Naive B cell (primary cell): ENCODE measurements around the gene CALML4. TPM values are rescaled to one million over a fixed set of nuclear protein-coding genes. Genes with fewer than 3 reads are reported as not detected.
"Not testable (repeated sequence)": the region's sequence is repeated elsewhere in the genome, so short reads cannot be mapped to it uniquely, and the experiment has no call there.

ENCODE experiments used
- ATAC-seq, 2 donors: fragments of 150-1000 bp; cut with Tn5 transposase; 2 replicates each; pipeline ENCODE4 v1.10.0; 2021; ENCODE audit warnings: low read depth in 2 of 2, mild to moderate bottlenecking in 2 of 2, moderate library complexity in 2 of 2
- DNase-seq: peaks from one replicate; pipeline ENCODE4 v3.0.0; 2022
- H3K27ac Mint-ChIP-seq, 6 donors: one replicate each; pipeline ENCODE4 v1.8.0; 2020 to 2022; ENCODE audit warnings: mild to moderate bottlenecking in 6 of 6, mixed read lengths in 6 of 6, moderate library complexity in 5 of 6, inconsistent platforms in 2 of 6
- H3K27me3 Mint-ChIP-seq, 3 donors: one replicate each; pipeline ENCODE4 v1.8.0; 2021 to 2022; ENCODE audit warnings: mixed read lengths in 3 of 3, mild to moderate bottlenecking in 1 of 3
- H3K36me3 Mint-ChIP-seq, 2 donors: one replicate each; pipeline ENCODE4 v1.8.0; 2020 to 2022; ENCODE audit warnings: mixed read lengths in 2 of 2, inconsistent platforms in 1 of 2, mild to moderate bottlenecking in 1 of 2
- H3K4me1 Mint-ChIP-seq, 3 donors: one replicate each; pipeline ENCODE4 v1.8.0; 2020 to 2022; ENCODE audit warnings: mixed read lengths in 3 of 3, inconsistent platforms in 1 of 3, mild to moderate bottlenecking in 1 of 3, moderate library complexity in 1 of 3
- H3K4me3 Mint-ChIP-seq, 8 donors: one replicate each; pipeline ENCODE4 v1.8.0; 2020 to 2022; ENCODE audit warnings: mild to moderate bottlenecking in 8 of 8, mixed read lengths in 8 of 8, moderate library complexity in 8 of 8, inconsistent platforms in 2 of 8
- H3K9me3 Mint-ChIP-seq, 7 donors: one replicate each; pipeline ENCODE4 v1.8.0; 2020 to 2022; ENCODE audit warnings: mixed read lengths in 7 of 7, mild to moderate bottlenecking in 5 of 7, inconsistent platforms in 2 of 7, moderate library complexity in 1 of 7
- polyA plus RNA-seq, 6 donors: library from polyadenylated mRNA; unstranded; fragments of 300-500 nt; fragmentation: Illumina TruSeq; gene quantifications; one replicate each; pipeline ENCODE4 v1.2.3, GENCODE V29; 2021; ENCODE audit warnings: low read depth in 6 of 6

The CALML4 gene
- polyA plus RNA-seq, 6 donors from 2014 or later = 0.61 TPM; not detected in 5

DNA sequence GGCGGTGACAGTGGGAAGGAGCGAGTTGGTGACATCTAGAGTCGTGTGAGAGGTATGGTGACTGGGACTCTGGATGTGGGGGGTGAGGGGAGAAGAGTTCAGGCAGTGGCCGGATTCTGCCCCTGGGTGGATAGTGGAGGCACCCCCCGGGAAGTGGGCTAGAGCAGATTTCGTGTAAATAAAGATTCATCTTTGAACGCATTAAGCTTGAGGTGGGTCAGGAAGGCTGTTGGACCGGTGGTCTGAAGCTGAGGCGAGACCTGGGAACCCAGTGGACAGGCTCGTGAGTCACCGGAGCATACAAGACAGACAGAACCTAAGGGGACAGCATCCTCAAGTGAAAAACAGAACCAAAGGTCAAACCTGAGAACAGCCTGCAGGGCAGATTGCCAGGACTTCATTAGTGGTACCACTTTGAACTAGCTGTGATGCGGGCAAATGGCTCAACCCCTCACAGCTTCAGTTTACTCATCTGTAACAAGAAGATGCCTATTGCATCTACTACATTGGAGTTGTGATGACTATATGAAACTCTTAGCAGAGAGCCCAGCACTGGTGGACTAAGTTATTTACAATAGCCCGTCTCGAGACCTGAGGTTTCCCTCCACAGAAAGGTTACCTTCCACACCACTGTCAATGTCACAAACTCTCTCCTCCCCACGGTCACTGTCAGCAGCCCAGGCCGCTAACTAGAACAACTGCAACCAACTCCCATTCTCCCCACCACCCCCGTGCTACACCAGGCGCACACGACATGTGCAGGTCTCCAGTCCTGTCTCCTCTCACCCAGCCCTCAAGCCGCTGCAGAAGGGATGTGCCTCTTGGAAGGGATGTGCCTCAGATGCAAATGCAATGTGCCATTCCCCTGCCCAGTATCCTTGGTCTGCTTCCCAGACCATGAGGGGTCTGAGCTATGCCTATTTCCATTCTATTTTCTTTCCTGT lies 25.3 kb upstream of the CALML4 start:
- Mint-ChIP-seq H3K4me3 (peak overlapping the region; percentile 80 to 98 (median 96)), H3K27ac (peak overlapping the region; percentile 84 to 99 (median 98)), H3K36me3 (no peaks in the 10 kb centered on the region), H3K27me3 (peaks cover 0 to 5% (median 0%) of the 10 kb centered on the region in 3 donors), H3K4me1 (peaks cover 27 to 47% (median 43%) of the 10 kb centered on the region in 3 donors), H3K9me3 (no peaks in the 10 kb centered on the region)
- DNase-seq (no peak), ATAC-seq (no peak)

- Mint-ChIP-seq H3K4me1 (peaks cover 36 to 56% (median 52%) of the 10 kb centered on the region in 3 donors), H3K27me3 (peaks cover 0 to 3% (median 0%) of the 10 kb centered on the region in 3 donors), H3K9me3 (no peaks in the 10 kb centered on the region), H3K27ac (peak within 1 kb of the TSS; percentile 84 to 99 (median 98)), H3K36me3 (no peaks in the 10 kb centered on the region), H3K4me3 (peak within 1 kb of the TSS; percentile 80 to 98 (median 96))
- peak; percentile 87 for DNase-seq
- ATAC-seq = peak; percentile 75 to 76
These were observed 24.4 kb upstream of the CALML4 start, which contains the start of gene CLN6 for GRCh38 chr15:68229386-68230156. Gene CLN6, minus strand, starts transcription at chr15:68229728. Its CDS starts 144 bp downstream, at chr15:68229584.

GRCh38 chr15:68228971-68229385 lies 23.8 kb upstream of the CALML4 start:
- ATAC-seq (no peak), DNase-seq (no peak)
- Mint-ChIP-seq H3K27ac (peak overlapping the region; percentile 53 to 96 (median 89)), H3K4me1 (peaks cover 38 to 59% (median 55%) of the 10 kb centered on the region in 3 donors), H3K4me3 (peak overlapping the region; percentile 75 to 93 (median 86)), H3K27me3 (no peaks in the 10 kb centered on the region), H3K36me3 (no peaks in the 10 kb centered on the region), H3K9me3 (no peaks in the 10 kb centered on the region)

DNA sequence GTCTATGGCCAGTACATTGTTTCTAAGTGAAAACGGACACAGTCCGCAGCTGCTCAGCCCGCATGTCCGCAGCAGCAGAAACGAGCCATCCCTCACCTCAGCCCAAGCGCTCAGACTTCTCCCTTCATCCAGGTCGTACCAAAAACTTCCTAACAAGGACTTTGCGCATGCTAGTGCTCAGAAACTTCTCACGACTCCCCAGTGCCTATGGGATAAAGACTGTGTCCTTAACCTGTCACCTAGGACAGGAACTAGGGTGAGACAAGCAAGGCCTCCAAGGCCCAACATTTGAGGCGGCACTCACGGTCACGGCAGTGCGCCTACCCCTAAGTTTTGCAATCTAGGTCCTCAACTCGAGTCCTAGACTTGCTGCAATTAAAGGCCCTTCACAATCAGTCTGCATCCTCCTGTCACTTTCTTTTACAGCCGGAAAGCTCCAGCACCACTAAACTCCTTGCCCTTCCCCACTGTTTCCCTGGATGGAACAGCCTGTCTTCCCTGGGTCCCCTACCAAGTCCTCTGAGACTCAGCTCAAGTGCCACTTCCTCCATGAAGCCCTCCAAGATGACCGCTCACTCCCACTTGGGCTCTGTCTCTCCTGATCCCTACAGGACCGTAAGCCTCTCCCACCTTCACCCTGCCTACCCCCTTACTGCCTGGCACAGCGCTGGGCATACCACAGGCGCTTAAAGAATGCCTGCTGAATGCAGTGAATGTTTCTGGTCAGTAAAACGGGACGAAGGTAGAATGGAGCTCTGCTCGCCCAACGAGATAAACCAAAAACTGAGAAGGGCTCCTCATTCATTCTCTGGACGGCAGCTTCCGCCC lies 23.2 kb upstream of the CALML4 start:
- Mint-ChIP-seq H3K36me3 (no peaks in the 10 kb centered on the region), H3K27me3 (no peaks in the 10 kb centered on the region), H3K4me1 (peaks cover 37 to 60% (median 55%) of the 10 kb centered on the region in 3 donors), H3K4me3 (peak overlapping the region; percentile 75 to 93 (median 86)), H3K27ac (peak overlapping the region; percentile 73 to 96 (median 90)), H3K9me3 (no peaks in the 10 kb centered on the region)
- DNase-seq (no peak), ATAC-seq (no peak)

GRCh38 chr15:68227643-68228142 lies 22.6 kb upstream of the CALML4 start:
- H3K4me3 Mint-ChIP-seq = peak overlapping the region; percentile 59 to 93 (median 84)
- no peaks in the 10 kb centered on the region for H3K36me3 Mint-ChIP-seq
- H3K27ac Mint-ChIP-seq = peak overlapping the region in 4 of 6 donors; percentile 21 to 86 (median 48)
- DNase-seq (no peak), ATAC-seq (no peak)
- no peaks in the 10 kb centered on the region for H3K9me3 Mint-ChIP-seq
- H3K4me1 Mint-ChIP-seq = peaks cover 31 to 60% (median 56%) of the 10 kb centered on the region in 3 donors
- no peaks in the 10 kb centered on the region for H3K27me3 Mint-ChIP-seq

- H3K27me3 Mint-ChIP-seq, DNase-seq, ATAC-seq, H3K9me3 Mint-ChIP-seq, H3K36me3 Mint-ChIP-seq: not testable (repeated sequence)
- H3K4me1 Mint-ChIP-seq = peaks cover 25 to 52% (median 48%) of the 10 kb centered on the region in 3 donors
- H3K4me3 Mint-ChIP-seq = peak overlapping the region in 5 of 8 donors; percentile 41 to 61 (median 54)
- H3K27ac Mint-ChIP-seq = peak overlapping the region in 3 of 6 donors; percentile 35 to 71 (median 41)
These were observed 20.3 kb upstream of the CALML4 start for GRCh38 chr15:68225442-68225841.

- ATAC-seq = peak in 1 of 2 donors; percentile 8
- peak overlapping the region in 3 of 6 donors; percentile 41 to 93 (median 71) for H3K27ac Mint-ChIP-seq
- H3K9me3 Mint-ChIP-seq = no peaks in the 10 kb centered on the region
- H3K36me3 Mint-ChIP-seq = no peaks in the 10 kb centered on the region
- H3K4me1 Mint-ChIP-seq = peaks cover 19 to 45% (median 40%) of the 10 kb centered on the region in 3 donors
- H3K4me3 Mint-ChIP-seq = peak overlapping the region; percentile 27 to 61 (median 48)
- peak; percentile 42 for DNase-seq
- H3K27me3 Mint-ChIP-seq = no peaks in the 10 kb centered on the region
These were observed 19.6 kb upstream of the CALML4 start for GRCh38 chr15:68224546-68225250.

- Mint-ChIP-seq H3K4me1 (peaks cover 19 to 44% (median 40%) of the 10 kb centered on the region in 3 donors), H3K27ac (no peak overlapping the region), H3K27me3 (no peaks in the 10 kb centered on the region), H3K36me3 (no peaks in the 10 kb centered on the region), H3K4me3 (no peak overlapping the region), H3K9me3 (no peaks in the 10 kb centered on the region)
- no peak for ATAC-seq
- no peak for DNase-seq
These were observed 19.0 kb upstream of the CALML4 start for GRCh38 chr15:68224108-68224507.

DNA sequence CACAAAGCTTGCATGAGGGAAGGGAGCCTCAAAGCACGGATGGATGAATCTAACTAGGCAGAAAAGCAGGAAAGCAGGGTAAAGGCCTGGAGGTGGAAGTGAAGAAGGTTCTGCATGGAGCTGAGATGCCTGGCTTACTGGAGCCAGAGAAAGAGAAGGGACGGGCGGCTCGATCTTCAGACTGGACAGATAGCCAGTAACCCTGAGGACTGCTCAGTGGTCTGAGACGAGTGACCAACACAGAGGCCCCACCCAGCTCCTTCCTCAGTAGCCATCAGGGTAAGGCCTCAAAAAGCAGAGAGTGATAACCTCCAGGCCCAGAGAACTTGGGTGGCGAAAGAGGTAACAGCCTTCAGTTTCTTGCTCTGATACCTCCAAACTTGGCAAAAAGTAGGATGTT lies 18.0 kb upstream of the CALML4 start:
- Mint-ChIP-seq H3K36me3 (no peaks in the 10 kb centered on the region), H3K4me1 (peaks cover 11 to 37% (median 33%) of the 10 kb centered on the region in 3 donors), H3K4me3 (peak overlapping the region in 2 of 8 donors; percentile 5 to 25), H3K27ac (peak overlapping the region in 1 of 6 donors; percentile 68), H3K27me3 (no peaks in the 10 kb centered on the region), H3K9me3 (no peaks in the 10 kb centered on the region)
- ATAC-seq (no peak), DNase-seq (no peak)

DNA sequence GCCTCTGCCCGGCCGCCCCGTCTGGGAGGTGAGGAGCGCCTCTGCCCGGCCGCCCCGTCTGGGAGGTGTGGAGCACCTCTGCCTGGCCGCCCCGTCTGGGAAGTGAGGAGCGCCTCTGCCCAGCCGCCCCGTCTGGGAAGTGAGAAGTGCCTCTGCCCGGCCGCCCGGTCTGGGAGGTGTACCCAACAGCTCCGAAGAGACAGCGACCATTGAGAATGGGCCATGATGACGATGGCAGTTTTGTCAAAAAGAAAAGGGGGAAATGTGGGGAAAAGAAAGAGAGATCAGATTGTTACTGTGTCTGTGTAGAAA lies 17.3 kb upstream of the CALML4 start:
- not testable (repeated sequence) for H3K27me3 Mint-ChIP-seq, H3K36me3 Mint-ChIP-seq, H3K9me3 Mint-ChIP-seq, H3K4me3 Mint-ChIP-seq, H3K27ac Mint-ChIP-seq, ATAC-seq, DNase-seq
- H3K4me1 Mint-ChIP-seq = peaks cover 11 to 33% (median 27%) of the 10 kb centered on the region in 3 donors

GRCh38 chr15:68221530-68222431 lies 16.6 kb upstream of the CALML4 start:
- DNase-seq, H3K9me3 Mint-ChIP-seq, H3K4me3 Mint-ChIP-seq, ATAC-seq, H3K36me3 Mint-ChIP-seq, H3K27ac Mint-ChIP-seq, H3K27me3 Mint-ChIP-seq: not testable (repeated sequence)
- H3K4me1 Mint-ChIP-seq = peaks cover 11 to 28% (median 26%) of the 10 kb centered on the region in 3 donors
